Daoy (cell line): Measurements from ENCODE around the gene LTBP4. TPM values are rescaled to one million over a fixed set of nuclear protein-coding genes. Genes with fewer than 3 reads are reported as not detected.
A peak's percentile ranks its signal among the peaks of the same experiment; 100 is the strongest.
"Not testable (repeated sequence)": the region's sequence is repeated elsewhere in the genome, so short reads cannot be mapped to it uniquely, and the experiment has no call there.

ENCODE experiments used
- DNase-seq: peaks from one replicate; pipeline ENCODE4 v3.0.0-alpha.2; 2015; ENCODE audit warnings: low read depth
- total RNA-seq: library from RNA; depleted of rRNA; stranded (reverse); fragments of >200 nt; shearing (Covaris generic); gene quantifications from 2 replicates; pipeline ENCODE4 v1.2.3, GENCODE V29; 2014

Gene LTBP4
- total RNA-seq, 1 experiment from 2014 or later = 16.4 TPM

DNA sequence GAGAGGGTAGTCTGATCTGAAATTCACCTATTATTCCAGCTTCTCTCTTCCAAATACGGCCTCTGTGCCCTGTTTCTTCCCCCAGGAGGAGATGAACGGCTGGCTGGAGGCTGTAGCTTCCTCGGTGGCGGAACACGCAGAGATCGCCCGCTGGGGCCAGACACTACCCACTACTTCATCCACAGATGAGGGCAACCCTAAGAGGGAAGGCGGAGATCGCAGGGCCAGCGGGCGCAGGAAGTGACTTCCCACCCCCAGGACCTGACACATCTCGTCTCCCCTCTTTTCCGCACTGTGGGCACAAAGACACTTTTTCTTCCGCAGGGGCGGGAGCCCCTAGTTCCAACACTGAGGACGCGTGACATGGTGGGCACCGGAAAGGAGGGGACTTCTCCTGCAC, 25.8 kb upstream of the LTBP4 start:
- no peak for DNase-seq

DNA sequence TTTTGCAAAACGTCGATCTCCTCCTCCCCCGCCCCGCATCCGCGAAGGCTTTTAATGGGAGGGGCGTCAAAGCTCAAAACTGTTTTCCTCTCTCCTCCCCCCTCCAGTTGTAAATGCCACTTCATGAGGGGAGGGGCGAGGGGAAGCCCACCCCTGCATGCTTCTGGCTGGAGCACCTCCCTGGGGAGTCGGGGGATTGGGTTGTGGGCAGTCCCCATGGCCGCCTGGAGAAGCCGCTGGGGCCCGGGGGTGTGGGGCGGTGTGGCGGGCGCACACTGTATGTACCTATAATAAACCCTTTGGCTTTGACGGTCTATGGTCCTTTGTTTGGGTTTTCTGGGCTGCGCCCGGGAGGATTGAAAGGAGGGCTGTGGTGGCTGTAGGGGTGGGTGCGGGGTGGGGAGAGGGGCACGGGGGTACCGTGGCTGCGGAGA, 25.0 kb upstream of the LTBP4 start:
- DNase-seq = no peak

DNA sequence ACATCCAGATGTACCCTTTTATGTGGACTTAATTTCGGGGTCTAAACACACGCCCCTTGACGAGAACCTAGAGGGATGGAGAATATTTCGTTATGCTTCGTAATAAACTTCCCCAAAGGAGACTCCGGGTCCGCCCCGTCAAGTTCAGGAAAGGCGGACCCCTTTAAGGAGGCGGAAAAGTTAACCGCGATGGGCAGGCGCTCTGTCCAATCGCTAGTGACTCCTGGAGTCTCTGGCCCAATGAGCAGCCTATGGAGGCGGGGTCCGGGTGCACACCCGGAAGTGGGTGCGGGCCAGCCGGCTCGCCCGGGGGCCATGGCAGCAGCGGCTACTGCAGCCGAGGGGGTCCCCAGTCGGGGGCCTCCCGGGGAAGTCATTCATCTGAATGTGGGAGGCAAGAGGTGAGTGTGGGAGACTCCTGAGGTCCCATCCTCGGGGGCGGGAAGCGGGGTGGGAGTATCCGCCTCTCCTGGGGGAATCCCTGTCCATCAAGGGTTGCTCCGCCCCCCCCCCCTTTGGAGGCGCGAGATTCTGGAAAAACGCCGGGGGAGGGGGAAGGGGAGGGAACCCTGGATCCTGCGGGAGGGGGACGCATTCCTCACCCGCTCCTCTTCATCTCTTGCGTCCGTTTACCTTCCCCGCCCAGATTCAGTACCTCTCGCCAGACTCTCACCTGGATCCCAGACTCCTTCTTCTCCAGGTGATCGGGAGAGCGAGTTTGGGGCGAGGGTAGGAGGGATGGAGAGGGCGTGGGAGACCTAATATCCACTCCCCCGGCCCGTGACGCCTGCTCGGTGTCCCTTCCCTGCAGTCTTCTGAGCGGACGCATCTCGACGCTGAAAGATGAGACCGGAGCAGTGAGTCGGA, 24.4 kb upstream of the LTBP4 start, which contains the start of gene SHKBP1:
Gene SHKBP1, plus strand, starts transcription at position 289 of the 867 bp plus-strand sequence. Its CDS starts 27 bp downstream, at position 316.
- DNase-seq = peak; percentile 96

DNA sequence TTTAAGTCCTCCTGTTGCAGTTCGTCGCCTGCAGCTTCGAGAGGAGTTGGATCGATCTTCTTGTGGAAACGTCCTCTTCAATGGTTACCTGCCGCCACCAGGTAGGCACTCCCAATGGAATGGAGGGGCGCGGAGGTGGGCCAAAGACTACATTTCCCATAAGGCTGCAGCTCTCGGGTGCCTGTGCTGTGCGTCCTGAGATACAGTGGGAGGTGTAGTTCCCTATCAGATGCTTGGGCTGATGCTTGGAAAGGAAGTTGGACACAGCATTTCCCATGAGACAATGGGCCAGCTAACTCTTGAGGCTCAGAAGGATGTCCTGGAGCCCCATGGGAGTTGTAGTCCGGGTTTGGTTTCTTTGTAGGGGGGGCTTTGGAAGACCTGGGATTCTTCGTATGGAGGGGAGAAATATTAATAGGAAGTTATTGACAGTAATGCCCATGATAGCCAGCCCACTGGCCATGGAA, 22.7 kb upstream of the LTBP4 start:
- no peak for DNase-seq

DNA sequence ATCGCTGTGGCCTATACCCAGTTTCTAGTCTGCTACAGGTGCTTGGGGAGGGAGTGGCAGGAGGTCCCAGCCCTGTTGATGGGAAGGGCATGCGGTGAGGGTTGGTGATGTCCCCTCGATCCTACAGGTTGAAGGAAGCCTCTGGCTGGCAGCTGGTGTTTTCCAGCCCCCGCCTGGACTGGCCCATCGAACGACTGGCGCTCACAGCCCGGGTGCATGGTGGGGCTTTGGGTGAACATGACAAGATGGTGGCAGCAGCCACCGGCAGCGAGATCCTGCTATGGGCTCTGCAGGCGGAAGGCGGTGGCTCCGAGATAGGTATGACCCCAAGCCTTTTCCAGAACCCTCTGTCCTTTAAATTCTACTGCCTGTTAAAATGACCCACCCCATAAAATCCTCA, 20.6 kb upstream of the LTBP4 start:
- DNase-seq = no peak

DNA sequence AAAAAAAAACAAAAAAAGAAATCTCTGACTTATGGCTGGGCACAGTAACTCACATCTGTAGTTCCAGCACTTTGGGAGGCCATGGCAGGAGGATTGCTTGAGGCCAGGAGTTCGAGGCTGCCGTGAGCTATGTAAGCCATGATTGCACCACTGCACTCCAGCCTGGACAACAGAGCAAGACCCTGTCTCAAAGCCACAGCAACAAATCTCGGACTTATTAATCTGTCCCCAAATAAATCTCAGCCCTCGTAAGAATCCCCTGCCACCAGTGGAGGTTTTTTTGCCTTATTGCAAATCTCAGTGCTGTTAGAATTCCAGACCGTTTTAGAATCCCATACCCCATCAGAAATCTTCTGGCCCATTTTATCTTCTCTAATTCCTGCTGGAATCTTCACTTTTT, 19.6 kb upstream of the LTBP4 start:
- no peak for DNase-seq

DNA sequence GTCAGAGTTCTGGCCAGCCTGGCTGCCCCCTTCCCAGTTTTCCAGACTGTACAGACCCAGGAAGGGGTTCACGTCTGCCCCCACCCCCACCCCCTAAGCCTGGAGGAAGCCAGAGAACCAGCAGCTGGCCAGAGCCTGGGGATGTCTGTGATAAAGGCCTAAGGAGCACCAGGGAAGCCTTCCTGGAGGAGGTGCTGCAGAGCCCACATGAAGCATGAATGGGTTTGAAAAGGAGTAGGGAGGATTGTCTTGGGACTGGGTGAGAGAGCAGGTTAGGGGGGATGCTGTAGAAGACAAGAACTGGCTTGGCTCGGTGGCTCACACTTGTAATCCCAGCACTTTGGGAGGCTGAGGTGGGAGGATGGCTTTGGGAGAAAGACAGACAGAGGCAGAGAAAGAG, 18.7 kb upstream of the LTBP4 start:
- DNase-seq = no peak

DNA sequence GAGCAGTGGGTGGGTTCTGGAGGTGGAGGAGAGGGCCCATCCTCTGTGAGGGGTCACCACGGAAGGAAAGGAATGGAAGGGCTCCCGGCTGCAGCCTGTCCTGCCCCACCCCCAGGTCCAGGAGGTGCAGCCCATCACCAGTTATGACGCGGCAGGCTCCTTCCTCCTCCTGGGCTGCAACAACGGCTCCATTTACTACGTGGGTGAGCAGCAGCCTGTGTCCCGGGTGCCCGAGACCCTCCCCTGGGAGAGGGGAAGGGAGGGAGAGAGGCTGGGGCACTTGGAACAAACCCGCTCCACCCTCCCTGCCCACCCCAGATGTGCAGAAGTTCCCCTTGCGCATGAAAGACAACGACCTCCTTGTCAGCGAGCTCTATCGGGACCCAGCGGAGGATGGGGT, 17.9 kb upstream of the LTBP4 start:
- no peak for DNase-seq

DNA sequence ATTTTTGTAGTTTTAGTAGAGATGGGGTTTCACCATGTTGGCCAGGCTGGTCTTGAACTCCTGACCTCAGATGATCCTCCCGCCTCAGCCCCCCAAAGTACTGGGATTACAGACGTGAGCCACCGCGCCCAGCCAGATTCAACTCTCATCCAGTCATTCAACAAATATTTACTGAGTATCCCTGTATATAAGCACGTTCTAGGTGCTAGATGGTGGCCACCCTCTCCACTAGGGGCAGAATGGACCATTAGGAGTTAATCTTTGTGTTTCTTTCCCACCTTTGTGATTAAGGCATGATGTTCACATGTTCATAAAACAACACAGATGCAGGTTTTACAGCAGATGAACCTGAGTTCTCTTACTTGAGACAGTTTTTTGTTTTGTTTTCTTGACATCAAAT, 17.2 kb upstream of the LTBP4 start:
- DNase-seq = no peak

DNA sequence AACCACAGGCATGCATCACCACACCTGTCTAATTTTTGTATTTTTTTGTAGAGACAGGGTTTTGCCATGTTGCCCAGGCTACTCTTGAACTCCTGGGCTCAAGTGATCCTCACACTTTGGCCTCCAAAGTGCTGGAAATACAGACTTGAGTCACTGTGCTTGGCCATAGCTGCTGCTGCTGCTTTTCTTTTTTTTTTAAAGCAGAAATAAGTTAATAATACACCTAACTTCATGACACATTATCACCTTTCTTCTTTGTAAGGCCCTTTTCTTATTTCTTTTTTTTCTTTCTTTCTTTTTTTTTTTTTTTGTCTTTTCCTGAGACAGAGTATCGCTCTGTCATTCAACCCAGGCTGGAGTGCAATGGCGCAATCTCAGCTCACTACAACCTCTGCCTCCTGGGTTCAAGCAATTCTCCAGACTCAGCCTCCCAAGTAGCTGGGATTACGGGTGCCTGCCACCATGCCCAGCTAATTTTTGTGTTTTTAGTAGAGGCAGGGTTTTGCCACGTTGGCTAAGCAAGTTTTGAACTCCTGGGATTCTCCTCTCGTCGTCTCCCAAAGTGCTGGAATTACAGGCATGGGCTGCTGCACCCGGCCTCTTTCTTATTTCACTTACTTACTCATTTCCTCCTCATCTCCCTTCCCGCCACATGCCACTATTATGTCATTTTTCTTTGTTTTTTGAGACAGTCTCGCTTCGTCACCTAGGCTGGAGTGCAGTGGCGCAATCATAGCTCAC, 15.8 kb upstream of the LTBP4 start:
- peak; percentile 85 for DNase-seq

DNA sequence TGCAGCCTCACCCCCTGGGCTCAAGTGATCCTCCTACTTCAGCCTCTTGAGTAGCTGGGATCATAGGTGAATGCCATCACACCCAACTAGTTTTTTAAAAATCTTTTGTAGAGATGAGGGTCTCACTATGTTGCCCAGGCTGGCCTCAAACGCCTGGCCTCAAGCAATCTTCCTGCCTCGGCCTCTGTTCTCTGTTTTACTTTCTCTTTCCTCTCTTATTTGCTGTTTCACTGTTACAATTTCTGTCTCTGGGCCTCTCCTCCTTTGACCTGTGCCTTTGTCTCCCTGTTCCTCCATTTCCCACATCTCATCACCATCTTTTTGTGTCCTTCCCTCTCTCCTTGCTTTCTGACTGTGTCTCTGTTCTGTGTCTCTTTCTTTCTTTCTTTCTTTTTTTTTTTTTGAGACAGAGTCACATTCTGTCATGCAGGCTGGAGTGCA, 15.2 kb upstream of the LTBP4 start:
- no peak for DNase-seq

DNA sequence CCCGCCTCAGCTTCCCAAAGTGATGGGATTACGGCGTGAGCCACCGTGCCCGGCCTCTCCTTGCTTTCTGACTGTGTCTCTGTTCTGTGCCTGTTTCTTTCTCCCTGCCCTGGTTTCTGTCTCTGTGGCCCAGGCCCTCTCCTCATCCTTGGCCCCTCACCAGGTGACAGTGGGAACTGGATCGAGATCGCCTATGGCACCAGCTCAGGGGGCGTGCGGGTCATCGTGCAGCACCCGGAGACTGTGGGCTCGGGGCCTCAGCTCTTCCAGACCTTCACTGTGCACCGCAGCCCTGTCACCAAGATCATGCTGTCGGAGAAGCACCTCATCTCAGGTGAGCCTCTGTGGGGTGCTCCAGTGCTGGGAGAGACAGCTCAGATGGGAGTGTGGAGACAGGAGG, 14.6 kb upstream of the LTBP4 start:
- no peak for DNase-seq

DNA sequence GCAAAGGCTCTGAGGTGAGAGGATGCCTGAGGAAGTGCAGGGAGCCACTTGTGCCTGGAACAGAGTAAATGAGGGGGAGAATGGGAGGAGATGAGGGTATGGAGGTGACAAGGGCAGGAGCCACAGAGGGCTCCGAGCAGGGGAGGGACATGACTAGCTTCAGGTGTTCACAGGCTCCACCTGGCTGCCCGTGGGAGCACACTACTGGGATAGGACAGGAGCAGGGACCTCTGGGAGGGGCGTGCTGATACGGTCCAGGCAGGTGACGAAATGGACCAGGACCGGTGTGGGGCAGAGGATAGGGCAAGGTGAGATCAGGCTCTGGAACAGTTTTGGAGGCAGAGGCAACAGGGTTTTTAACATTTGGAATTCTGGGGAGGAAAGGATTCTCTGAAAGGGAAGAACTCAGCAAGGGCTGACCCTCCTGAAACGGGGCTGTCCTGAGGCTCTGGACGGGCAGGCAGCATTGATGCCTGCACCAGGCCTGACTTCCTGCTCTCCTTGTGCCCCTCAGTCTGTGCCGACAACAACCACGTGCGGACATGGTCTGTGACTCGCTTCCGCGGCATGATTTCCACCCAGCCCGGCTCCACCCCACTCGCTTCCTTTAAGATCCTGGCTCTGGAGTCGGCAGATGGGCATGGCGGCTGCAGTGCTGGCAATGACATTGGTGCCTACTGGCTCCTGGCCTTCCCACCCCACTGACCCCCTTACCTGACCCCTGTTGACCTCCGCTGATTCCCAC, 12.9 kb upstream of the LTBP4 start:
- peak; percentile 81 for DNase-seq

DNA sequence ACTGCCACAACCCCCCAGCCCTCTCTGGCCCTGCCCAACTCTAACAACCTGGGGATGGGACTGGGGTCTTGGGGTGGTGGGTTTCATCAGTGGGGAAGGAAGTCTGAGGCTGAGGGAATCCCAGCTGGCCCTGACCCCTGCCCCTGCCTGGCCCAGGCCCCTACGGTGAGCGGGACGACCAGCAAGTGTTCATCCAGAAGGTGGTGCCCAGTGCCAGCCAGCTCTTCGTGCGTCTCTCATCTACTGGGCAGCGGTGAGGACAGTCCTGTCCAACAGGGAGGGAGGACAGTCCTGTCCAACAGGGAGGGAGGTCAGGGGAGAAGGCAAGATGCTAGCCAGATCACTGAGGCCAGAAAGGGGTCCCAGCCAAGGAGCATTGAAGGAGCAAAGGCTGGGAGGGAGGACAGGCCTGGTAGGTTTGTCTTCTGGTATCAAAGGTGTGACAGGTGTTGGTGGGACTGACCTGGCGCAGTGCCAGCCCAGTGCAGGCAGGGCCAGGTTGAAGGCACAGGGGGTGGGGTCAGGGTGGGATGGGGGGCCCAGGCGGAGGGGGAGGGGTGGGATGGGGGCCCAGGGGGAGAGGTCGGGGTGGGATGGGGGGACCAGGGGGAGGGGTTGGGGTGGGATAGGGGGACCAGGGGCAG, 12.1 kb upstream of the LTBP4 start:
- no peak for DNase-seq

DNA sequence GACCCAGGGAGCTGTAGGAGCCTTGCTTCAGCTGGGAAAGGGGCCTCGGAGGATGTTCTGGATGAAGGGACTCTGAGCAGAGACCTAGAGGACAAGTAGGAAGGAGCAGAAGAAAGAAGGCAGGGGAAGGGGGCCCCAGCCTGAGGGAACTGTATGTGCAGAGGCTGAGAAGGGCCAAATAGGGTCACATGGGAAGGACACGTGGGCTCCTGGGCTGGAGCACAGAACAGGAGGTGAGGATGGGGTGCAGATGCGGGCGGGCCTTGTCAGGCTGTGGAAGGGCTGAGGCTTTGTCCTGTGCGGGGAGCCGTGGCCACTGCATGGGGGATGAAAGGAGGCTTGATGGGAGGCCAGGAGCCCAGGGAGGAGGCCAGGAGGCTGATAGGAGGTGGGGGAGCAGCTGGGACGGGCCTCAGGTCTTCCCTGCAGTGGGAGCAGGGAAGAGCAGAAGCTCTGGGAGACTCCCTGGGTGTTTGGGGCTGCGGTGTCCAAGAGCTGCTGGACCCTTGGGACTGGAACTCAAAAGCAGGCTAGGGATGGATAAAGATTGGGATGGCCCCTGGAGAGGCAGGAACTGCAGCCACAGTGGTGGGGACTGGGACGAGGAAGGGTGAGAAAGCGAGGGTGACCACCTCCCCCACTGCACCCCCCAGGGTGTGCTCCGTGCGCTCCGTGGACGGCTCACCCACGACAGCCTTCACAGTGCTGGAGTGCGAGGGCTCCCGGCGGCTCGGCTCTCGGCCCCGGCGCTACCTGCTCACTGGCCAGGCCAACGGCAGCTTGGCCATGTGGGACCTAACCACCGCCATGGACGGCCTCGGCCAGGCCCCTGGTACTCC, 11.4 kb upstream of the LTBP4 start:
- DNase-seq = no peak

DNA sequence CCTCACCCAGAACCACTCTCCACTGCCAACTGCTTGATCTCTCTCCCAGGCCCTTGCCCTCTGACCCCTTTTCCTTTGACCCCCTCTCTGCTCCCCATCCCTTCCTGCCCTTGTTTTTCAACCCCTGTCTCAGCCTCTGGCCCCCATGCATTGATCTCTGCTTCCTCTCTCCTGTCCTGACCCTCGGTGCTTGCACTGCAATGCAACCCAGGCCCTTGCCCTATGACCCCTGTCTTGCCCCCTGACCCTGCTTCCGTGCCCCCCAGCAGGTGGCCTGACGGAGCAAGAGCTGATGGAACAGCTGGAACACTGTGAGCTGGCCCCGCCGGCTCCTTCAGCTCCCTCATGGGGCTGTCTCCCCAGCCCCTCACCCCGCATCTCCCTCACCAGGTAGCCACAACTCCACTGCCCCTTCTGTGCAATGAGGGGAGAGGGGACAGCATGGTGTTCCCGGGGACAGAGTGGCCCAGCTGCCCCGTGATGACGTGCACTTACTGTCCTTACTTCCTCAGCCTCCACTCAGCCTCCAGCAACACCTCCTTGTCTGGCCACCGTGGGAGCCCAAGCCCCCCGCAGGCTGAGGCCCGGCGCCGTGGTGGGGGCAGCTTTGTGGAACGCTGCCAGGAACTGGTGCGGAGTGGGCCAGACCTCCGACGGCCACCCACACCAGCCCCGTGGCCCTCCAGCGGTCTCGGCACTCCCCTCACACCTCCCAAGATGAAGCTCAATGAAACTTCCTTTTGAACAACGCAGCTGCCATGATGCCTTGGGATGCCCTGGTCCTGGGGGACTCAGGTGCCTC, 10.5 kb upstream of the LTBP4 start:
- no peak for DNase-seq

DNA sequence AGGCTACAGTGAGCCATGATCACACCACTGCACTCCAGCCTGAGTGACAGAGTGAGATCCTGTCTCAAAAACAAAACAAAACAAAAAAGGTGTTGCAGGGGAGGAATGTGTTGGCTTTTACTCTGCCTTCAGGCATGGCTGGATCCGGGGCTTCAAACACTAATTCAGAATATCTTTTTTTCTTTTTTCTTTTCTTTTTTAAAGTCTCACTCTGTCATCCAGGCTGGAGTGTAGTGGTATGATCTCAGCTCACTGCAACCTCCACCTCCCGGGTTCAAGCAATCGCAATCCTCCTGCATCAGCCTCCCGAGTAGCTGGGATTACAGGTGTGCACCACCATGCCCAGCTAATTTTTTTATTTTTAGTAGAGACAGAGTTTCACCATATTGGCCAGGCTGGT, 9.4 kb upstream of the LTBP4 start:
- DNase-seq = not testable (repeated sequence)

DNA sequence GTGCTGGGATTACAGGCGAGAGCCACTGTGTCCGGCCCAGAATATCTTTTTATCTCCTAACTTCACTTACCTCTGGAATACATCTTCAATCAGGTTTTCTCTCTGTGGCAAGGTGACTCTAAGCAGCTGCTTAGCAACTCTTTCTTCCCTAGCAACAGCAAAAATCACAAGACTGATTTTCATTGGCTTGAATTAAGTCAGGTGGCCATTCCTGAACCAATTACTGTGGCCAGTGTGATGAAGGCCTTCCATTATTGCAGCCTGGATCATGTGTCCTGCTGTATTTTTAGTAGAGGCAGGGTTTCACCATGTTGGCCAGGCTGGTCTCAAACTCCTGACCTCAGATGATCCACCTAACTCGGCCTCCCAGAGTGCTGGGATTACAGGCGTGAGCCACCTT, 9.0 kb upstream of the LTBP4 start:
- DNase-seq = peak; percentile 63

DNA sequence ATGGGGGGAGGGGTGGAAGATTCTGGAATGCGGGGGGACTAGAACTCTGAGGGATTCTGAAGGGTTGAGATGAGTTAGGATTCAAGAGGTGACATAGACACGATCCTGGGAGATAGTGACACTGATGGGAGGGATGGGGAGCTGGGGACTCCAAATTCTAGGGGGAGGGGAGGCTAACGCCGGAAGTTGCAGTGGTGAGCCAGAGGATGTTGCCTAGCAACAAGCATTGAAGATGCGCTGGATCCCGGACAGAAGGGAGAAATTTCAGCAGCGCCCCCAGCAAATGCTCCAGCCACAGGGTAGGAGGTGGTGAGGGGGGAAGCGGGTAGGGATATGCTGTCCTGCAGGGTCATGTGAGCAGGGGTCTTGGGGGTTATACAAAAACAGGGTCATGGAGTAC, 6.9 kb upstream of the LTBP4 start:
- no peak for DNase-seq

DNA sequence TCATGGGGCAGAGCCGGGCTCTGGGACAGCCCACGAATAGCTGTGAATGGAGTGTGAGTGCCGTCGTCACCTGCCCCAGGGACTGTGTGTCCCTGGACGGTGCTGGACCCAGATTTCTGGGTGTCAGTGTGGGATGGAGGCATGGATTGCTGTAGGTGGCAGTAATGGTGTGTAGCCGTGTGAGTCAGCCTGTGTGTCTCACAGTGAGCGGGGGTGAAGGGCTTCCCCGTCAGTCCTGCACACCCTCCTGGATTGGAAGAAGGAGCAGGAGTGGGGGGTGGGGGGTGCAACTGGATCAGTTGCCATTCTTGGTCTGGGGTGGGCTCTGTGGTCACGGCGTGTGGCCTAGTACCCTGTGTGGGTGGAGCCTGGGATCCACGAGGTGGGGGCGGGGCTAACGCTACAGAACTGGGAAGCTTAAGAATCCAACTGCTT, 6.5 kb upstream of the LTBP4 start:
- peak; percentile 79 for DNase-seq
